GM12875 (cell line): ENCODE results near the gene TUT4.

Experiments
- H3K4me3 ChIP-seq: one replicate; pipeline ENCODE4 v1.5.1; 2011; ENCODE audit warnings: low read depth, low read length, control low read depth
- TF ChIP-seq, protein P1 (sequence below): IDR thresholded peaks from 2 replicates; pipeline ENCODE4 v1.5.1; 2011; ENCODE audit warnings: low read depth, mild to moderate bottlenecking, control low read depth, inconsistent platforms, low read length, moderate library complexity, borderline replicate concordance; ENCODE audit not compliant: insufficient read depth

The TUT4 gene

DNA sequence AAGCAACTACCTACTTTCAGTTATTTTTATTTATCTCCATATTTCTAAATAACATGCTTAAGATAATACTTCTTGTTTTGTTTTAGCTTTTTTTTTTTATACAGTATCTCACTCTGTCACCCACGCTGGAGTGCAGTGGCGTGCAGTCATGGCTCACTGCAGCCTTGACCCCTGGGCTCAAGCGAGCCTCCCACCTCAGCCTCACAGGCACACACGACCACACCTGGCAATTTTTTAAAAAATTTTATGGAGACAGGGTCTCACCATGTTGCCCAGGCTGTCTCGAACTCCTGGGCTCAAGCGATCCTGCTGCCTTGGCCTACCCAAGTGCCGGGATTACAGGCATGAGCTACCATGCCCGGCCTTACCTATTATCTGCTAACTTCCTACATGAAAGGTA is 20.6 kb downstream of the TUT4 start:
- H3K4me3 ChIP-seq = no peak overlapping the region
- TF ChIP-seq, protein P1, sequence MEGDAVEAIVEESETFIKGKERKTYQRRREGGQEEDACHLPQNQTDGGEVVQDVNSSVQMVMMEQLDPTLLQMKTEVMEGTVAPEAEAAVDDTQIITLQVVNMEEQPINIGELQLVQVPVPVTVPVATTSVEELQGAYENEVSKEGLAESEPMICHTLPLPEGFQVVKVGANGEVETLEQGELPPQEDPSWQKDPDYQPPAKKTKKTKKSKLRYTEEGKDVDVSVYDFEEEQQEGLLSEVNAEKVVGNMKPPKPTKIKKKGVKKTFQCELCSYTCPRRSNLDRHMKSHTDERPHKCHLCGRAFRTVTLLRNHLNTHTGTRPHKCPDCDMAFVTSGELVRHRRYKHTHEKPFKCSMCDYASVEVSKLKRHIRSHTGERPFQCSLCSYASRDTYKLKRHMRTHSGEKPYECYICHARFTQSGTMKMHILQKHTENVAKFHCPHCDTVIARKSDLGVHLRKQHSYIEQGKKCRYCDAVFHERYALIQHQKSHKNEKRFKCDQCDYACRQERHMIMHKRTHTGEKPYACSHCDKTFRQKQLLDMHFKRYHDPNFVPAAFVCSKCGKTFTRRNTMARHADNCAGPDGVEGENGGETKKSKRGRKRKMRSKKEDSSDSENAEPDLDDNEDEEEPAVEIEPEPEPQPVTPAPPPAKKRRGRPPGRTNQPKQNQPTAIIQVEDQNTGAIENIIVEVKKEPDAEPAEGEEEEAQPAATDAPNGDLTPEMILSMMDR = no peak

DNA sequence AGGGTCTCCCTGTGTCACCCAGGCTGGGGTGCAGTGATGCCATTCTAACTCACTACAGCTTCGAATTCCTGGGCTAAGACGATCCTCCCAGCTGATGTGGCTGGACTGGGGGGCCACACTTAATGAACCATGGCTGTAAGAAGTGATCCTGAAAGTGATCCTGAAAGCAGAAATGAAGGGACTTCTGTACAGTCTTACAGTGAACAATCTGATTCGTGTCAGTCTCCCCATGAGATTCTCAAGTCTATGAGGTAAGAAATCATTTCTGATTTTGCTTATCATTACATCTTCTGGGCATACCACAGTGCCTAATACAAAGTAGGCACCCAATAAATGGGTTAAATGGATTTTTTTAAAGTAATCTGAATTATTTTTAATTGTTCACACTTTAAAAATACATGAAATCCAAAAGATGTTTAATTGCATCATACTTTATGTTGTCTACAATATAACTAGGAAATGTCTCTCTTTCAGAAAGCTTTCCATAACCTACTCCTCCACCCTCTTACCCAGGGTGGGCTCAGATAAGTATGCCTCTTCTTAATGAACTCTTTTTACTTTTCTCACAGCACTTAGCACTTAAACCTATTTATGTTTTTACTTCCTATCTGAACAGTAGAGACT is 21.5 kb downstream of the TUT4 start:
- TF ChIP-seq, protein P1 = no peak
- no peak overlapping the region for H3K4me3 ChIP-seq

DNA sequence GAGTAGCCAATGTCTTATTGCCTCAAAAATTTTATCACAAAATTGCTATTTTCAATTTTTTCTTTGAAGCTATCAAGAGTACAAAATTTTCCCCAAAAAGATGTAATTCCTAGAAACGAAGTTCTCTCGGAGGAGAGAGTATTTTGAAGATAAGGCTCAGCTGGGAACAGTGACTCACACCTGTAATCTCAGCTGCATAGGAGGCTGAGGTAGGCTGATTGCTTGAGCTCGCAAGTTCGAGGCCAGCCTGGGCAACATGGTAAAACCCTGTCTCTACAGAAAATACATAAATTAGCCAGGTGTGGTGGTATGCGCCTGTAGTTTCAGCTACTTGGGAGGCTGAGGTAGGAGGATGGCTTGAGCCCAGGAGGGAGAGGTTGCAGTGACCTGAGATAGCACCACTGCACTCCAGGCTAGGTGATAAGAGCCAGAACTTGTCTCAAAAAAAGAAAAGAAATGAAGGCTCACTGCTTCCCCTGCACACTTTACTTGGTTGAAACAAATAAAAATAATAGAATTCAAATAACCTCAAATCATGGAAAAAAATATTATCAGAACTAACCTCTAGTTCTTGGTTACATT is 22.2 kb downstream of the TUT4 start:
- H3K4me3 ChIP-seq = no peak overlapping the region
- TF ChIP-seq, protein P1 = no peak

DNA sequence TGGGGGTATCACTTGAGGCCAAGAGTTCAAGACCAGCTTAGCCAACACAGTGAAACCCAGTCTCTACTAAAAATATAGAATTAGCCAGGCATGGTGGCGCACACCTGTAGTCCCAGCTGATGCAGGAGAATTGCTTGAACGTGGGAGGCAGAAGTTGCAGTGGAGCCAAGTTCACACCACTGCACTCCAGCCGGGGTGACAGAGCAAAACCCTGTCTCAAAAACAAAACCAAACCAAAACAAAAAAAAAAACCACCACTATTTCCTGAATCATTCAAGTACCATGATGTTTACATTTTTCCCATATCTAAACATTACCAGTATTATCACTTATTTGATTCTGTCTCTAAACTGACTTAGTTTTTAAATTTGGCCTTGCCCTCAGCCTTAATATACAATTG is 29.5 kb downstream of the TUT4 start:
- TF ChIP-seq, protein P1 = no peak
- no peak overlapping the region for H3K4me3 ChIP-seq

DNA sequence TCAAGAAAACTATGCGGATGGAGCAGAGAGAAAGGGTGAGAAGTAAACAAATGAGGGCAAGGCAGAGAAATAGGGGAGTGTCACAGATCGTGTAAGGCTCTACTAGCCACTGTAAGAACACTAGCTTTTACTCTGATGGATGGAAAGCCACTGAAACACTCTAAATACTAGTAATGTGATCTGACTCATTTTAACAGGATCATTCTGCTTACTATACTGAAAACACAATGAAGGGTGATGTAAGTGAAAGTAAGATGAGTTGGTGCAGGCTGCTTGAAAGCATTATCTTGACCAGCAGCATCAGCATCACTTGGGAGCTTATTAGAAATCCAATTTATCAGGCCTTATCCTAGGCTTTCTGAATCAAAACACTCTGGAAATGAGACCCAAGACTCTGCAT is 32.7 kb downstream of the TUT4 start:
- no peak overlapping the region for H3K4me3 ChIP-seq
- TF ChIP-seq, protein P1 = no peak

DNA sequence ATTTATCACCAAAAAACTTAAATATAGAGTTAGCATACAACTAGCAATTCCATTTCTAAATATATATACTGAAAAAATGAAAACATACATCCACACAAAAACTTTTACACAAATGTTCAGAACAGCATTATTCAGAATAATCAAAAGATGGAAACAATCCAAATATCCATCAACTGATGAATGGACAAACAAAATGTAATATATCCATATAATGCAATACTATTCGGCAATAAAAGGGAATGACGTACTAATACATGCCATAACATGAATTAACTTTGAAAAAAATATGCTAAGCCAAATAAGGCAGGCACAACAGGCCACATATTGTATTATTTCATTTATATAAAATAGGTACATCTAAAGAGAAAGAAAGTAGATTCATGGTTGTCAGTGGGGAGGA is 33.9 kb downstream of the TUT4 start:
- TF ChIP-seq, protein P1 = no peak

DNA sequence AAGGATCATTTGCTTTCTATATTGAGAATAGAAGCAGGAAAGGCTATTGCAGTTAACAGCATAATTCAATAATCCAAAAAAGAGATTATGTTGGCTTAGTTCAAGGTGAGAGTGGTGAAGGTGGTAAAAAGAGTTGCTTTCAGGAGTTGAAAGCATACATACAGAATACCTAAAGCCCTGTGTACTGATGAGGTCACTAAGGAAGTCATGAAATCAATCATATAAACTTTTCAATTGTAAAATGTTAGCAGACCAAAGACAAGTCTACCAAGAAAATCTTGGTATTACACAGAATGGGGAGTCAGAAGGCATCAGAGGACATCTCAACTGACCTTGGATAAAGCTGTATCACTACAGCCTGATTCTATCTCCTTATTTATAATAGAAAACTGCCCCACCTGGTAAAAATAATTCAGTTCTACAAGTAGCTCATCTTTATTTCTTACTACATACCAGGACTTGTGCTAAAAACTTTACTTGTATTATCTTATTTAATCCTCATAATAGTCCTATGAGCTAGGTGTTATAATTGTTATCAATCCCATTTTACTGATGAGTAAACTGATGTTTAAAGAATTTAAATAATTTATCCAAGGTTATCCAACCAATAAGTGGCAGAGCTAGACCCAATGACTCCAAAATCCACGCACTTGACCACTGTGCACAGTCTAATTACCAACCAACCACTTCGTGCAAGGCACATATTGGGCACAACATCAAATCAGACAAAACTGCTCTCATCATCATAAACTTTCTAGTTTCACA is 40.9 kb downstream of the TUT4 start:
- H3K4me3 ChIP-seq = no peak overlapping the region
- TF ChIP-seq, protein P1 = no peak

More for the DNA sequence above, 33.9 kb downstream of the TUT4 start:
- no peak overlapping the region for H3K4me3 ChIP-seq
